AG04449 (cell line): ENCODE results near the gene KRTAP4-1.
"Not testable (repeated sequence)": the region's sequence is repeated elsewhere in the genome, so short reads cannot be mapped to it uniquely, and the experiment has no call there.

ENCODE experiments used
- CTCF ChIA-PET: fragments of 350-600 bp; formaldehyde crosslinking; extraction: SDS; loops from one replicate; lab custom pipeline; 2021; ENCODE audit warnings: antibody characterized with exemption; lab: Yijun Ruan, JAX
- POLR2A ChIA-PET: fragments of 400-600, 350-600 bp; formaldehyde crosslinking; extraction: SDS; loops from one replicate; lab custom pipeline; 2020; ENCODE audit warnings: antibody characterized with exemption, inconsistent platforms; lab: Yijun Ruan, JAX
- DNase-seq: peaks from one replicate; pipeline ENCODE4 v3.0.0-alpha.2; 2010; ENCODE audit warnings: low read depth, low spot score
- H3K4me3 ChIP-seq: 2 replicates; pipeline ENCODE4 v1.5.1; 2011; ENCODE audit warnings: low read depth, mild to moderate bottlenecking, control low read depth, low read length
- CTCF ChIP-seq: IDR thresholded peaks from one replicate; pipeline ENCODE4 v1.5.1; 2011; ENCODE audit warnings: mild to moderate bottlenecking, moderate library complexity, low read length, control low read depth, inconsistent platforms; ENCODE audit not compliant: insufficient read depth; ENCODE audit errors: missing control alignments

The KRTAP4-1 gene

GRCh38 chr17:41184480-41184961 lies at the start of gene KRTAP4-1:
TSS of gene KRTAP4-1 (minus strand) at chr17:41184911. CDS start at chr17:41184854, 57 bp downstream.
- no peak for TF ChIP-seq CTCF
- POLR2A ChIA-PET, result no interaction called here

GRCh38 chr17:41232399-41233105 lies 47.8 kb upstream of the KRTAP4-1 start, which contains the start of gene KRTAP9-3:
TSS of gene KRTAP9-3 (plus strand) at chr17:41232449. CDS start at chr17:41232502, 53 bp downstream.
- POLR2A ChIA-PET, CTCF ChIA-PET, H3K4me3 ChIP-seq, DNase-seq: not testable (repeated sequence)

More at GRCh38 chr17:41184480-41184961, at the start of gene KRTAP4-1:
- H3K4me3 ChIP-seq, result no peak within 1 kb of the TSS
- CTCF ChIA-PET, result interaction anchor here (1.4 kb wide), 1 partner anchor 25 kb away, joined by 4 read pairs; no protein-coding TSS in a partner anchor
- no peak for DNase-seq

- no peak for TF ChIP-seq CTCF
- POLR2A ChIA-PET, result no interaction called here
- H3K4me3 ChIP-seq, result no peak overlapping the region
- no peak for DNase-seq
- CTCF ChIA-PET, result no interaction called here
Measured at GRCh38 chr17:41231731-41232130, 47.0 kb upstream of the KRTAP4-1 start.

GRCh38 chr17:41230094-41230493 lies 45.4 kb upstream of the KRTAP4-1 start:
- no peak overlapping the region for H3K4me3 ChIP-seq
- CTCF ChIA-PET, result no interaction called here
- POLR2A ChIA-PET, result no interaction called here
- TF ChIP-seq CTCF, result no peak
- DNase-seq, result no peak

GRCh38 chr17:41226598-41227095 lies 41.9 kb upstream of the KRTAP4-1 start, which contains the start of gene KRTAP9-2:
TSS of gene KRTAP9-2 (plus strand) at chr17:41226648. CDS start at chr17:41226655, 7 bp downstream.
- DNase-seq, H3K4me3 ChIP-seq, CTCF ChIA-PET, POLR2A ChIA-PET: not testable (repeated sequence)

- ChIA-PET CTCF (no interaction called here), POLR2A (no interaction called here)
Measured at GRCh38 chr17:41226051-41226450, 41.3 kb upstream of the KRTAP4-1 start.

More at GRCh38 chr17:41226051-41226450, 41.3 kb upstream of the KRTAP4-1 start:
- no peak for TF ChIP-seq CTCF
- no peak overlapping the region for H3K4me3 ChIP-seq
- DNase-seq, result no peak
